MCF 10A (cell line): ENCODE results near the gene SOBP. TPM values are rescaled to one million over a fixed set of nuclear protein-coding genes. Genes with fewer than 3 reads are reported as not detected.

Experiments
- BruUV-seq: library from RNA; stranded (reverse); fragments of 400-500 nt; replicated peaks from 2 replicates; lab custom pipeline; 2021; lab: Mats Ljungman, UMichigan
- CTCF ChIA-PET: fragments of 300-600 bp; sonication (Branson Sonifier 250); formaldehyde crosslinking; extraction: SDS; loops from one replicate; lab custom pipeline; 2021; ENCODE audit warnings: antibody characterized with exemption, inconsistent platforms; lab: Yijun Ruan, JAX
- POLR2A ChIA-PET: fragments of 300-600, 350-650 bp; sonication (Branson Sonifier 250); formaldehyde crosslinking; extraction: SDS; loops from one replicate; lab custom pipeline; 2020; ENCODE audit warnings: antibody characterized with exemption, inconsistent platforms; lab: Yijun Ruan, JAX
- DNase-seq: peaks from one replicate; pipeline ENCODE4 v3.0.0-alpha.2; 2018; ENCODE audit not compliant: unreplicated experiment
- H3K27ac Mint-ChIP-seq: one replicate; pipeline ENCODE4 v1.8.0; 2022; ENCODE audit warnings: mild to moderate bottlenecking, low read depth, mixed read lengths; ENCODE audit not compliant: unreplicated experiment
- H3K27me3 Mint-ChIP-seq: one replicate; pipeline ENCODE4 v1.8.0; 2022; ENCODE audit warnings: mixed read lengths; ENCODE audit not compliant: insufficient read depth, unreplicated experiment
- H3K36me3 Mint-ChIP-seq: one replicate; pipeline ENCODE4 v1.8.0; 2022; ENCODE audit warnings: mild to moderate bottlenecking, moderate library complexity, mixed read lengths; ENCODE audit not compliant: insufficient read depth, unreplicated experiment
- H3K4me1 Mint-ChIP-seq: one replicate; pipeline ENCODE4 v1.8.0; 2022; ENCODE audit warnings: mixed read lengths; ENCODE audit not compliant: insufficient read depth, unreplicated experiment
- H3K4me3 Mint-ChIP-seq: one replicate; pipeline ENCODE4 v1.8.0; 2022; ENCODE audit warnings: mild to moderate bottlenecking, moderate library complexity, mixed read lengths; ENCODE audit not compliant: unreplicated experiment
- H3K9me3 Mint-ChIP-seq: one replicate; pipeline ENCODE4 v1.8.0; 2022; ENCODE audit warnings: mixed read lengths; ENCODE audit not compliant: unreplicated experiment
- CTCF ChIP-seq: fragments of 200-600 bp; IDR thresholded peaks from one replicate; pipeline ENCODE4 v1.8.0; 2022; ENCODE audit warnings: antibody characterized with exemption, mild to moderate bottlenecking; ENCODE audit not compliant: unreplicated experiment
- intact Hi-C: fragments of 100-400 bp; cut with micrococcal nuclease; formaldehyde crosslinking; loops from 2 replicates; pipeline ENCODE4 v1.14.1; 2022
- total RNA-seq: library from RNA; stranded (reverse); gene quantifications from 2 replicates; pipeline ENCODE4 v1.2.3, GENCODE V29; 2022

SOBP gene
- total RNA-seq, 1 experiment from 2014 or later = 0.21 TPM

- ChIA-PET POLR2A (interaction anchor here (0.7 kb wide), 1 partner anchor 80 kb away, joined by 3 read pairs; no protein-coding TSS in a partner anchor), CTCF (interaction anchor here (1.0 kb wide), 1 partner anchor 303 kb away, joined by 4 read pairs; no protein-coding TSS in a partner anchor)
- no peak for DNase-seq
- peaks cover 12% of the 10 kb centered on the region for H3K4me1 Mint-ChIP-seq
- no peaks in the 10 kb centered on the region for H3K9me3 Mint-ChIP-seq
- intact Hi-C loops = no loop called here
- BruUV-seq = no TSS peak
- TF ChIP-seq CTCF = no peak
- no peak overlapping the region for H3K27ac Mint-ChIP-seq
- H3K27me3 Mint-ChIP-seq = no peaks in the 10 kb centered on the region
- H3K36me3 Mint-ChIP-seq = peaks cover 4% of the 10 kb centered on the region
- no peak overlapping the region for H3K4me3 Mint-ChIP-seq
Measured at GRCh38 chr6:107620732-107621131, 130.8 kb downstream of the SOBP start.

- no peak for TF ChIP-seq CTCF
- no peak for DNase-seq
- no peak overlapping the region for H3K27ac Mint-ChIP-seq
- peaks cover 12% of the 10 kb centered on the region for H3K4me1 Mint-ChIP-seq
- ChIA-PET CTCF (no interaction called here), POLR2A (no interaction called here)
- H3K4me3 Mint-ChIP-seq = no peak overlapping the region
- no peaks in the 10 kb centered on the region for H3K27me3 Mint-ChIP-seq
- BruUV-seq = no TSS peak
- H3K9me3 Mint-ChIP-seq = no peaks in the 10 kb centered on the region
- peaks cover 4% of the 10 kb centered on the region for H3K36me3 Mint-ChIP-seq
- intact Hi-C loops = no loop called here
Measured at GRCh38 chr6:107621229-107621937, 131.5 kb downstream of the SOBP start.

- no peak overlapping the region for H3K27ac Mint-ChIP-seq
- no peak for DNase-seq
- TF ChIP-seq CTCF = no peak
- no TSS peak for BruUV-seq
- H3K9me3 Mint-ChIP-seq = no peaks in the 10 kb centered on the region
- ChIA-PET POLR2A (no interaction called here), CTCF (interaction anchor here (1.6 kb wide), 1 partner anchor 8 kb away, joined by 5 read pairs; no protein-coding TSS in a partner anchor)
- H3K4me3 Mint-ChIP-seq = no peak overlapping the region
- intact Hi-C loops = no loop called here
- H3K4me1 Mint-ChIP-seq = peaks cover 12% of the 10 kb centered on the region
- no peaks in the 10 kb centered on the region for H3K27me3 Mint-ChIP-seq
- peaks cover 4% of the 10 kb centered on the region for H3K36me3 Mint-ChIP-seq
Measured at GRCh38 chr6:107622269-107622668, 132.4 kb downstream of the SOBP start.

- ChIA-PET CTCF (interaction anchor here (0.7 to 1.6 kb wide), 2 partner anchors 10 to 545 kb away, joined by 4 to 5 read pairs; no protein-coding TSS in a partner anchor), POLR2A (no interaction called here)
- no TSS peak for BruUV-seq
- intact Hi-C loops = no loop called here
- Mint-ChIP-seq H3K4me3 (no peak overlapping the region), H3K27ac (no peak overlapping the region), H3K36me3 (peaks cover 4% of the 10 kb centered on the region), H3K4me1 (peaks cover 12% of the 10 kb centered on the region), H3K9me3 (no peaks in the 10 kb centered on the region), H3K27me3 (no peaks in the 10 kb centered on the region)
- no peak for DNase-seq
- no peak for TF ChIP-seq CTCF
Measured at GRCh38 chr6:107624050-107624449, 134.1 kb downstream of the SOBP start.
